ENCODE results near the gene MAN2B1. TPM values are rescaled to one million over a fixed set of nuclear protein-coding genes. Genes with fewer than 3 reads are reported as not detected.

Gene MAN2B1
- total and polyA plus RNA-seq, 2 experiments from 2014 or later, result 33.2 to 60.8 TPM

DNA sequence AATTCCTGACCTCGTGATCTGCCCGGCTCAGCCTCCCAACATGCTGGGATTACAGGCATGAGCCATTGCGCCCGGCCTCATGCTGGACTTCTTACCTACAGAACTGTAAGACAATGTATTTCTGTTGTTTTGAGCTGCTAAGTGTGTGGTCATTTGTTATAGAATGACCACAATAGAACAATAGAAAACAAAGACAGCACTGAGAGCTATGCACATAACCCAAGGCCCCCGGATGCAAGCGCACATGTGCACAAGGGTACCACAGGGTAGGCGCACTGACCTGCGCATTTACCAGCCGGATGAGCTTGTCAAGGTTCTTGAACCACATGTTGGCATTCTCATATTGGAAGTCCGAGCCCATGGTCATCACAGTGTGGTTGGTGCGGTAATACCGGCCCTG, 5.6 kb downstream of the MAN2B1 start (continued):
- TF ChIP-seq, protein P1, sequence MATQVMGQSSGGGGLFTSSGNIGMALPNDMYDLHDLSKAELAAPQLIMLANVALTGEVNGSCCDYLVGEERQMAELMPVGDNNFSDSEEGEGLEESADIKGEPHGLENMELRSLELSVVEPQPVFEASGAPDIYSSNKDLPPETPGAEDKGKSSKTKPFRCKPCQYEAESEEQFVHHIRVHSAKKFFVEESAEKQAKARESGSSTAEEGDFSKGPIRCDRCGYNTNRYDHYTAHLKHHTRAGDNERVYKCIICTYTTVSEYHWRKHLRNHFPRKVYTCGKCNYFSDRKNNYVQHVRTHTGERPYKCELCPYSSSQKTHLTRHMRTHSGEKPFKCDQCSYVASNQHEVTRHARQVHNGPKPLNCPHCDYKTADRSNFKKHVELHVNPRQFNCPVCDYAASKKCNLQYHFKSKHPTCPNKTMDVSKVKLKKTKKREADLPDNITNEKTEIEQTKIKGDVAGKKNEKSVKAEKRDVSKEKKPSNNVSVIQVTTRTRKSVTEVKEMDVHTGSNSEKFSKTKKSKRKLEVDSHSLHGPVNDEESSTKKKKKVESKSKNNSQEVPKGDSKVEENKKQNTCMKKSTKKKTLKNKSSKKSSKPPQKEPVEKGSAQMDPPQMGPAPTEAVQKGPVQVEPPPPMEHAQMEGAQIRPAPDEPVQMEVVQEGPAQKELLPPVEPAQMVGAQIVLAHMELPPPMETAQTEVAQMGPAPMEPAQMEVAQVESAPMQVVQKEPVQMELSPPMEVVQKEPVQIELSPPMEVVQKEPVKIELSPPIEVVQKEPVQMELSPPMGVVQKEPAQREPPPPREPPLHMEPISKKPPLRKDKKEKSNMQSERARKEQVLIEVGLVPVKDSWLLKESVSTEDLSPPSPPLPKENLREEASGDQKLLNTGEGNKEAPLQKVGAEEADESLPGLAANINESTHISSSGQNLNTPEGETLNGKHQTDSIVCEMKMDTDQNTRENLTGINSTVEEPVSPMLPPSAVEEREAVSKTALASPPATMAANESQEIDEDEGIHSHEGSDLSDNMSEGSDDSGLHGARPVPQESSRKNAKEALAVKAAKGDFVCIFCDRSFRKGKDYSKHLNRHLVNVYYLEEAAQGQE (IDR thresholded peaks at IDR 0.05; ENCODE audit: unreplicated experiment), result no peak

DNA sequence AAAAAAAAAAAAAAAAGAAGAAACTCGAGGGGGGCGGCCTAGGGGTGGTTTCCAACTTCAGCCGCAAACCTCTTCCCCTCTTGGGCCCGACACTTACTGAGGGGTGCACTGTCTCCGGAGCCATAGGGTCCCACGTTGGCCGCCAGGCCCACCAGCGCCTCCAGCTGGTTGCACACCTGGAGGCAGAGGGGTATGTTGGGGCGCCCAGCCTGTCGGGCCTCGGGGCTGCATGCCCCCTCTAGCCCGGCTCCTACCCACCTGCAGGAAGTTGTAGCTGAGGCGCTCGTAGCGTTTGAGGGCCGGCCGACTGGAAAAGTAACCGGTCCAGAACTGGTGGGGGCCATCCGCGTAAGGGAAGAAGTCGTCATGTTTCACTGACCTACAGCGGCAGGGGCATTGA, 8.6 kb downstream of the MAN2B1 start:
- no peak for TF ChIP-seq NANOG (IDR thresholded peaks at IDR 0.05; ENCODE audit: borderline replicate concordance)
- TF ChIP-seq, protein P2, sequence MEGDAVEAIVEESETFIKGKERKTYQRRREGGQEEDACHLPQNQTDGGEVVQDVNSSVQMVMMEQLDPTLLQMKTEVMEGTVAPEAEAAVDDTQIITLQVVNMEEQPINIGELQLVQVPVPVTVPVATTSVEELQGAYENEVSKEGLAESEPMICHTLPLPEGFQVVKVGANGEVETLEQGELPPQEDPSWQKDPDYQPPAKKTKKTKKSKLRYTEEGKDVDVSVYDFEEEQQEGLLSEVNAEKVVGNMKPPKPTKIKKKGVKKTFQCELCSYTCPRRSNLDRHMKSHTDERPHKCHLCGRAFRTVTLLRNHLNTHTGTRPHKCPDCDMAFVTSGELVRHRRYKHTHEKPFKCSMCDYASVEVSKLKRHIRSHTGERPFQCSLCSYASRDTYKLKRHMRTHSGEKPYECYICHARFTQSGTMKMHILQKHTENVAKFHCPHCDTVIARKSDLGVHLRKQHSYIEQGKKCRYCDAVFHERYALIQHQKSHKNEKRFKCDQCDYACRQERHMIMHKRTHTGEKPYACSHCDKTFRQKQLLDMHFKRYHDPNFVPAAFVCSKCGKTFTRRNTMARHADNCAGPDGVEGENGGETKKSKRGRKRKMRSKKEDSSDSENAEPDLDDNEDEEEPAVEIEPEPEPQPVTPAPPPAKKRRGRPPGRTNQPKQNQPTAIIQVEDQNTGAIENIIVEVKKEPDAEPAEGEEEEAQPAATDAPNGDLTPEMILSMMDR (conservative IDR thresholded peaks at IDR 0.05; ENCODE audit: low read depth in 2 of 2), result peak; percentile 37 to 50
- Histone ChIP-seq H4K20me1 (replicated peaks; ENCODE audit: insufficient read depth) (no peaks in the 10 kb centered on the region; the same call in 1 of the 2 replicates), H3K79me2 (replicated peaks; ENCODE audit: insufficient read depth) (no peaks in the 10 kb centered on the region), H3K4me2 (no peak overlapping the region), H3K4me1 (ENCODE audit: insufficient read depth) (no peaks in the 10 kb centered on the region), H3K4me3 (no peak overlapping the region), H3F3A (replicated peaks; ENCODE audit: low read depth) (peaks cover 13% of the 10 kb centered on the region), H2AFZ (no peak overlapping the region), H3K9me2 (ENCODE audit: insufficient read depth) (no peaks in the 10 kb centered on the region), H3K27me3 (ENCODE audit: insufficient read depth) (no peaks in the 10 kb centered on the region), H3K36me3 (ENCODE audit: insufficient read depth) (peaks cover 13% of the 10 kb centered on the region; the same call in 1 of the 2 replicates), H3K27ac (ENCODE audit: low read depth) (no peak overlapping the region)
- ATAC-seq (no peak), DNase-seq (ENCODE audit: low spot score) (no peak)
- no peak overlapping the region for H3K4me3 Mint-ChIP-seq
- peaks cover 55% of the 10 kb centered on the region for H3K36me3 Mint-ChIP-seq (ENCODE audit: low read depth)
- no peak overlapping the region for H3K27ac Mint-ChIP-seq
- peaks cover 4% of the 10 kb centered on the region for H3K27me3 Mint-ChIP-seq (ENCODE audit: insufficient read depth, low read depth, poor library complexity)
- no peaks in the 10 kb centered on the region for H3K9me3 Mint-ChIP-seq
- peaks cover 6% of the 10 kb centered on the region; the same call in 2 of the 3 replicates for H3K4me1 Mint-ChIP-seq

DNA sequence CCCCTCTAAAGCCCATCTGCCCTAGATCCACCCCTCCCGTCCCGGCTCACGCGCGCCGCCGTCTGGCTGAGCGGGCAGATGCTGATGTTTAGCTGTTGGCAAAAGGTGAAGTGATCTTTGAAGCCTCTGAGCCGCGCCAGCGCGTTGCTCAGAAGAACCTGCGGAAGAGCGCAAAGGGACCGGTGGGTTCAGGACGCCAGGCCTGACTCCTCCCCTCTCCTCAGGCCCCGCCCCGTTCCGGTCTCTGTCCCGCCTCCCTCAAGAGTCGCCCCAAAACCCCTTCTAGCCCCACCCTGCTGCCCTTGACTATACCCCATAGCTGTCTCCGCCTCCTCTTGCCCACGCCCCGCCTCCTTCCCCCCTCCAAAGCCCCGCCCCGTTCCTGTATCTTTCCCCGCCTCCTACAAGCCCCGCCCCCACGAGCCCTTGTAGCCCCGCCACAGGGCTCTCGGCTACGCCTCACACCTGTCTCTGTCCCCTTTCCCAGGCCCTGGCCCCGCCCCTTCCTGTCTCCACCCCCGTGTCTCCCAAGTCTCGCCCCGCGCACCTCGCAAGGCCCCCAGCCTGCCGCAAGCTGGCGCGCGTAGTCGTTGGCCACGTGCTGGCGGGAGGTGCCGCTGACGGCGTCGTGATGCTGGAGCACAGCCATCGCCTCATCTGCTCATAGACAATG, 9.5 kb downstream of the MAN2B1 start:
- H3K9me3 Mint-ChIP-seq, result no peaks in the 10 kb centered on the region
- Histone ChIP-seq H3K9me2 (ENCODE audit: insufficient read depth) (no peaks in the 10 kb centered on the region), H3K27ac (ENCODE audit: low read depth) (peak overlapping the region; percentile 75), H4K20me1 (replicated peaks; ENCODE audit: insufficient read depth) (no peaks in the 10 kb centered on the region; the same call in 1 of the 2 replicates), H3K4me3 (peak overlapping the region; percentile 36), H3K36me3 (ENCODE audit: insufficient read depth) (peaks cover 13% of the 10 kb centered on the region; the same call in 1 of the 2 replicates), H3F3A (replicated peaks; ENCODE audit: low read depth) (peaks cover 13% of the 10 kb centered on the region), H3K4me2 (peak overlapping the region; percentile 65), H3K4me1 (ENCODE audit: insufficient read depth) (no peaks in the 10 kb centered on the region), H3K79me2 (replicated peaks; ENCODE audit: insufficient read depth) (no peaks in the 10 kb centered on the region), H2AFZ (peak overlapping the region; percentile 61; the same call in 1 of the 2 replicates), H3K27me3 (ENCODE audit: insufficient read depth) (no peaks in the 10 kb centered on the region)
- H3K27me3 Mint-ChIP-seq (ENCODE audit: insufficient read depth, low read depth, poor library complexity), result peaks cover 4% of the 10 kb centered on the region
- peak overlapping the region; percentile 36; the same call in 2 of the 3 replicates for H3K4me3 Mint-ChIP-seq
- peaks cover 54% of the 10 kb centered on the region for H3K36me3 Mint-ChIP-seq (ENCODE audit: low read depth)
- ATAC-seq (peak; percentile 93), DNase-seq (ENCODE audit: low spot score) (peak; percentile 98)
- H3K4me1 Mint-ChIP-seq, result peaks cover 6% of the 10 kb centered on the region; the same call in 2 of the 3 replicates
- H3K27ac Mint-ChIP-seq, result peak overlapping the region; percentile 44
- no peak for TF ChIP-seq ZNF114 (CRISPR knock-in tag; IDR thresholded peaks at IDR 0.05)
- TF ChIP-seq, protein P3, sequence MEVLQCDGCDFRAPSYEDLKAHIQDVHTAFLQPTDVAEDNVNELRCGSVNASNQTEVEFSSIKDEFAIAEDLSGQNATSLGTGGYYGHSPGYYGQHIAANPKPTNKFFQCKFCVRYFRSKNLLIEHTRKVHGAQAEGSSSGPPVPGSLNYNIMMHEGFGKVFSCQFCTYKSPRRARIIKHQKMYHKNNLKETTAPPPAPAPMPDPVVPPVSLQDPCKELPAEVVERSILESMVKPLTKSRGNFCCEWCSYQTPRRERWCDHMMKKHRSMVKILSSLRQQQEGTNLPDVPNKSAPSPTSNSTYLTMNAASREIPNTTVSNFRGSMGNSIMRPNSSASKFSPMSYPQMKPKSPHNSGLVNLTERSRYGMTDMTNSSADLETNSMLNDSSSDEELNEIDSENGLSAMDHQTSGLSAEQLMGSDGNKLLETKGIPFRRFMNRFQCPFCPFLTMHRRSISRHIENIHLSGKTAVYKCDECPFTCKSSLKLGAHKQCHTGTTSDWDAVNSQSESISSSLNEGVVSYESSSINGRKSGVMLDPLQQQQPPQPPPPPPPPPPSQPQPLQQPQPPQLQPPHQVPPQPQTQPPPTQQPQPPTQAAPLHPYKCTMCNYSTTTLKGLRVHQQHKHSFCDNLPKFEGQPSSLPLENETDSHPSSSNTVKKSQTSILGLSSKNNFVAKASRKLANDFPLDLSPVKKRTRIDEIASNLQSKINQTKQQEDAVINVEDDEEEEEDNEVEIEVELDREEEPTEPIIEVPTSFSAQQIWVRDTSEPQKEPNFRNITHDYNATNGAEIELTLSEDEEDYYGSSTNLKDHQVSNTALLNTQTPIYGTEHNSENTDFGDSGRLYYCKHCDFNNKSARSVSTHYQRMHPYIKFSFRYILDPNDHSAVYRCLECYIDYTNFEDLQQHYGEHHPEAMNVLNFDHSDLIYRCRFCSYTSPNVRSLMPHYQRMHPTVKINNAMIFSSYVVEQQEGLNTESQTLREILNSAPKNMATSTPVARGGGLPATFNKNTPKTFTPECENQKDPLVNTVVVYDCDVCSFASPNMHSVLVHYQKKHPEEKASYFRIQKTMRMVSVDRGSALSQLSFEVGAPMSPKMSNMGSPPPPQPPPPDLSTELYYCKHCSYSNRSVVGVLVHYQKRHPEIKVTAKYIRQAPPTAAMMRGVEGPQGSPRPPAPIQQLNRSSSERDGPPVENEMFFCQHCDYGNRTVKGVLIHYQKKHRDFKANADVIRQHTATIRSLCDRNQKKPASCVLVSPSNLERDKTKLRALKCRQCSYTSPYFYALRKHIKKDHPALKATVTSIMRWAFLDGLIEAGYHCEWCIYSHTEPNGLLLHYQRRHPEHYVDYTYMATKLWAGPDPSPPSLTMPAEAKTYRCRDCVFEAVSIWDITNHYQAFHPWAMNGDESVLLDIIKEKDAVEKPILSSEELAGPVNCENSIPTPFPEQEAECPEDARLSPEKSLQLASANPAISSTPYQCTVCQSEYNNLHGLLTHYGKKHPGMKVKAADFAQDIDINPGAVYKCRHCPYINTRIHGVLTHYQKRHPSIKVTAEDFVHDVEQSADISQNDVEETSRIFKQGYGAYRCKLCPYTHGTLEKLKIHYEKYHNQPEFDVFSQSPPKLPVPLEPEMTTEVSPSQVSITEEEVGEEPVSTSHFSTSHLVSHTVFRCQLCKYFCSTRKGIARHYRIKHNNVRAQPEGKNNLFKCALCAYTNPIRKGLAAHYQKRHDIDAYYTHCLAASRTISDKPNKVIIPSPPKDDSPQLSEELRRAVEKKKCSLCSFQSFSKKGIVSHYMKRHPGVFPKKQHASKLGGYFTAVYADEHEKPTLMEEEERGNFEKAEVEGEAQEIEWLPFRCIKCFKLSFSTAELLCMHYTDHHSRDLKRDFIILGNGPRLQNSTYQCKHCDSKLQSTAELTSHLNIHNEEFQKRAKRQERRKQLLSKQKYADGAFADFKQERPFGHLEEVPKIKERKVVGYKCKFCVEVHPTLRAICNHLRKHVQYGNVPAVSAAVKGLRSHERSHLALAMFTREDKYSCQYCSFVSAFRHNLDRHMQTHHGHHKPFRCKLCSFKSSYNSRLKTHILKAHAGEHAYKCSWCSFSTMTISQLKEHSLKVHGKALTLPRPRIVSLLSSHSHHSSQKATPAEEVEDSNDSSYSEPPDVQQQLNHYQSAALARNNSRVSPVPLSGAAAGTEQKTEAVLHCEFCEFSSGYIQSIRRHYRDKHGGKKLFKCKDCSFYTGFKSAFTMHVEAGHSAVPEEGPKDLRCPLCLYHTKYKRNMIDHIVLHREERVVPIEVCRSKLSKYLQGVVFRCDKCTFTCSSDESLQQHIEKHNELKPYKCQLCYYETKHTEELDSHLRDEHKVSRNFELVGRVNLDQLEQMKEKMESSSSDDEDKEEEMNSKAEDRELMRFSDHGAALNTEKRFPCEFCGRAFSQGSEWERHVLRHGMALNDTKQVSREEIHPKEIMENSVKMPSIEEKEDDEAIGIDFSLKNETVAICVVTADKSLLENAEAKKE (CRISPR knock-in tag; IDR thresholded peaks at IDR 0.05), result no peak
- TF ChIP-seq JUNB (IDR thresholded peaks at IDR 0.05; ENCODE audit: unreplicated experiment), result no peak
- TF ChIP-seq CREB1 (CRISPR knock-in tag; IDR thresholded peaks at IDR 0.05; ENCODE audit: low read depth), result 0 out of 2 replicates have a peak, but pooled peaks have one; percentile 18
